Activated CD4-positive, CD25-positive, alpha-beta regulatory T cell (primary cell): ENCODE data around the gene KRT36.
A peak's percentile ranks its signal among the peaks of the same experiment; 100 is the strongest.

Experiments used
- DNase-seq, 4 experiments: peaks; one replicate each; lab custom pipeline; 2025; lab: John Stamatoyannopoulos, UW

The KRT36 gene

DNA sequence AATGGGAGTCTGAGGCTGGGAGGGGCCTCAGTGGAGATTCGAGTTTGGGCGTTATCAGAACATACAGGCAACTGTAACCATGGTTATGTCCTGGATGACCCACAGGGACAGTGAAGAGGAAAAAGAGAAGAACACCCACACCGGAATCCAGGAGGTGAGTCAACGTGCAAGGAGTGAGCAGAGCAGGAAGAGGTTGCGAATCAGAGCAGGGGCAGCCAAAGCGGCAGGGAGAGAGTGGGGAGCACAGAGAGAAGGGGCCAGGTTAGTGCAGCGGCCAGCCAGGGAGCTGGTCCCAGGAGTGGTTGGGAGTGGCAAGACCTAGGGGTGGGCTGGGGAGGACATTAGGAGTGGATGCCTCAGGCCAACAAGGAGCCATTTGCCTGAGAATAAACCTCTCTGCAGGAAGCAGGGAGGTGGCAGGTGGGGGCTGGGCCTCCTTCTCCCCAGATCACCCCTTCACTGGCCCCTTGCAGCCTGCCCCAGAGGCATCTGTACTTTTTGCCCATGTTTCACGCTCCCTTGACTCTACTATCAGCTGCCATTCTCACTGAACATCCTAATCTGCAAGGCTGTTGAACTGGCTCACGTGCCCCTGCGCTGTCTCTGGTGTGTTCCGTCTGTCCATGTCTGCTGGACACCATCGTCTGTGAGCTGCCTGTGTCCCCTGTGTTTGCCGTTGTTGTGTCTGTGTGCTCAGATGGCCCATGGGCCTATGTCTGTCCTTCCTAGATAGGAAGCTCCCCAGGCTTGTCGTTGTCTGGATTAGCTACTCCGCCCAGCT lies 10.6 kb upstream of the KRT36 start:
- DNase-seq: no peak

DNA sequence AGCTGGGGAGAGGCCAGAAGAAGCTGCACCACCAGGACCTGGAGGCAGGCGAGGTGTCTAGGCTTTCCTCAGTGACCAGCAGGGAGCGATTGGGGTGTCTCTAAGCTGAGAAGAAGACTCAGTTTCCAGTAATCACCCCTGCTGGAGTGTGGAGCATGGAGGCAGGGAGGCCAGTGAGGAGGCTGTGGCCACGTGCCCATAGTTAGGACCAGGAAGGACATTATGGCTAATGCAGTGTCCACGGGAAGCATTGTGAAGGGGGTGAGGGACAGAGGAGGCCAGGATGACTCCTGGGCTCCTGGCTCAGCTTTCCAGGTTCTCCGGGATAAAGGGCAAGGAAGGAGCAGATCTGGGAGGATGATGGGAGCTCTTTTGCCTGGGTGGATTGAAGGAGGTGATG lies 10.0 kb upstream of the KRT36 start:
- no peak for DNase-seq

DNA sequence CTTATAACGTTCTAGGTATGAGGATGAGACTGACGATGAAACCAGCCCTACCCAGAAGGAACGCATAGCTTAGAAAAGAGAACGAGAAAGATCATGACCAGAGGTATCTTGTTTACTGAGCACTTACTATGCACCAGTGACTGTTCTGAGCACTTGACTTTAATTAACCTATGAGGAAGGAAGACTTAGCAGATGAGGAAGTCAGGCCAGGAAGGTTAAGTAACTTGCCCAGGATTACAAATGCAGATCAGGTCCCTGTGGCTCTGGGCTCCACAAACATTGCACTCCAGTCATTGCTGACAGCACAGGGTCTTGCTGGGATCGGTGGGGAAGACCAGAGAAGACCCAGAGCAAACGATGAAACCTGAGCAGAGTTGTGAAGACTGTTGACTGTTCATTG lies 8.6 kb upstream of the KRT36 start:
- DNase-seq: no peak

DNA sequence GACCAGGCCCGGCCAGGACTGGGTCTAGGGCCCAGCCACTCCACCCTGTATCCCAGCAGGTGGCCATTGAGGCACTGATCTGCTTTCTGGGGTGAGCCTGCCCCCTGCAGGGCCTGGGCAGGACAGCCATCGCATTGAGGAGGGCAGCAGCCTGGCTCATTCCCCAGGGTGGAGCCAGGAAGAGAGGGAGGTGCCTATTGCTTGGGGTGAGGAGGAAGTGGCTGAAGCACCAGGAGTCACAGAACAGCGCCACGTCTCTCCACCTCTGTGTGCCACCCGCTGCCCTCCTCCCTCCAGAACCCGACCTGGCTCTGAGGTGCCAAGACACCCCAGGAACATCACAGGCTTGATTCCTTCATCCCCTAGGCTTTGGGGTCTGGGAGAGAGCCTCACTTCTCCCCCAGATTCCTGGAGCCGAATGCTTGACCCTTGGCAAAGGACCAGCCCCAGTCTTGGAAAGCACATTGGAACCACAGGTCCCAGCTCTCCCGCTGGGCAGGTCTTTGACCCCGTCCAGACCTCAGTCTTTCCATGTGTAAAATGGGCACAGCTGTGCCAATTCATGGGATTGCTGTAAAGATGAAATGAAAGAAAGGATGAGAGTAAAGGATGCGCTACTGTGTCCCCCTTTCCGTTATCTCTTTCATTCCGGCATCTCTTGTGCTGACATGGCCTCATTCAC lies 7.2 kb upstream of the KRT36 start:
- DNase-seq: no peak

DNA sequence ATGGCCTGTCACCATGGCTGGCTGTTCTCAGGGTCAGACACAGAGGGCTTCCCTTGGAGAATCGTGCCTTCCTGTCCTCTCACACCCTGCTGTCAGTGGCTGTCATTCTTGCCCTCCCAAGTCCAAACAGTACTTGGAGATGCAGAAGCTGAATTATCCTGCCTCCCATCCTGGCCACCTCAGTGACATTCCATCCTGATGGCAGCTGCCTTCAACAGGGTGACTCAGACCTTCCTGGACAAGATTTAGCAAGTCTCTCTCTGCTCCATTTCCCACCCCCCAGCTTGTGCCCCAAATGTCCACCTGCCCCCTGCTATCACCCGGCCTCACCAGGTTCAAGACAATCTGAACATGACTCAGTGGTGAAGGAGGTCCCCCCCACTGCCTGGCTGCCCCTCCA lies 4.8 kb upstream of the KRT36 start:
- DNase-seq: no peak

DNA sequence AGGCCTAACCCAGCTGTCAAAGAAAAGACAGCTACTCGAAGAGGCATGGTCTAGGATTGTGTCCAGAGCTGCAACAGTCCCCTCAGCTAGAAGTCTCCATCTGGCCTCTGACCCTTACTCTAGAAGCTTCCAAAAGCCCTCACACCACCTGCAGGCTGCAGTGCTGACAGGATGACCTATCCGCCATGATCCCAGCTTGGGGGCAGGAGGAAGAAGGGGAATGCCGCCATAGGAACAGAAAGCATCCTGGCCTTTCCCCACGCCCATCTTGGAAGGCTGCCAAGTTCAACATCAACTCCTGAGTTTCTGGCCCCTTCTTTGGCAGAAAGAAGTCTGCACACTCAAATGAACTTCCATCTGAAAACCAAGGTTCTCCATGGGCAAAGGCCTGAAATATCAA lies 3.1 kb upstream of the KRT36 start:
- no peak for DNase-seq

DNA sequence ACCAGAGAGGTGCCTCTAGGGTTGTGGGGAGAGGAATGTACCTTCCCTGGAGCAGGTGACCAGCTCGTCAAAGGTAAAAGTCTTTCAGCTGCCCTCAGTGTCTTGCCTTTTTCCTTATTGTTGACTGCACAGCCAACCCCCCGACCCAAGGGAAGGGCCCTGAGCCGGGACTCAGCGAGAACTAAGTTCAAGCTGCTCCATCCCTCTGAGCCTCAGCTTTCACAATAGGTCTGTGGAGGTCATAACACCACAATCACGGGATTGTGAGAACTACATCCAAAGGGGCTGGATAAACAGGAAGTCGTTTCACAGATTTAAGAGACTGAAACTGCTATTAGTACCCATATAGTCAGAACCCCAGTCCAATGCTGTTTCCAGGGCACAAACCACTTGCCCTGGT lies 2.6 kb upstream of the KRT36 start:
- DNase-seq: no peak

DNA sequence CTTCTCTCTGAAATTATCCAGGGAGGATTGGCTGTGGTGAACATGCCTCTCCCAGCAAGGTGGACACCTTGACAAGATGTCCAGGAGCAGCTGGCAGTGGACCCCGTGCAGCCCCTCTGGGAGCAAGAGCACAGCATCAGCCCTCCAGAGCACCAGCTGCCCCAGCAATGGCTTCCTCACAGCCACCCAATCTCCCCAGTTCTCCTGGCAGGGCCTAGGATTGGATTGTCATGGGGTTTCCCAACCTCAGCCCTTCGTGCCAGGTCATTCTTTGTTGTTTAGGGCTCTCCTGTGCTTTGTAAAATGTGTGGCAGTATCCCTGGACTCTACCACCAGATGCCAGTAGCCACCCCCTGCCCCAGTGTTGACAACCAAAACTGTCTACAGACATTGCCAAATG lies 1.8 kb upstream of the KRT36 start:
- no peak for DNase-seq

DNA sequence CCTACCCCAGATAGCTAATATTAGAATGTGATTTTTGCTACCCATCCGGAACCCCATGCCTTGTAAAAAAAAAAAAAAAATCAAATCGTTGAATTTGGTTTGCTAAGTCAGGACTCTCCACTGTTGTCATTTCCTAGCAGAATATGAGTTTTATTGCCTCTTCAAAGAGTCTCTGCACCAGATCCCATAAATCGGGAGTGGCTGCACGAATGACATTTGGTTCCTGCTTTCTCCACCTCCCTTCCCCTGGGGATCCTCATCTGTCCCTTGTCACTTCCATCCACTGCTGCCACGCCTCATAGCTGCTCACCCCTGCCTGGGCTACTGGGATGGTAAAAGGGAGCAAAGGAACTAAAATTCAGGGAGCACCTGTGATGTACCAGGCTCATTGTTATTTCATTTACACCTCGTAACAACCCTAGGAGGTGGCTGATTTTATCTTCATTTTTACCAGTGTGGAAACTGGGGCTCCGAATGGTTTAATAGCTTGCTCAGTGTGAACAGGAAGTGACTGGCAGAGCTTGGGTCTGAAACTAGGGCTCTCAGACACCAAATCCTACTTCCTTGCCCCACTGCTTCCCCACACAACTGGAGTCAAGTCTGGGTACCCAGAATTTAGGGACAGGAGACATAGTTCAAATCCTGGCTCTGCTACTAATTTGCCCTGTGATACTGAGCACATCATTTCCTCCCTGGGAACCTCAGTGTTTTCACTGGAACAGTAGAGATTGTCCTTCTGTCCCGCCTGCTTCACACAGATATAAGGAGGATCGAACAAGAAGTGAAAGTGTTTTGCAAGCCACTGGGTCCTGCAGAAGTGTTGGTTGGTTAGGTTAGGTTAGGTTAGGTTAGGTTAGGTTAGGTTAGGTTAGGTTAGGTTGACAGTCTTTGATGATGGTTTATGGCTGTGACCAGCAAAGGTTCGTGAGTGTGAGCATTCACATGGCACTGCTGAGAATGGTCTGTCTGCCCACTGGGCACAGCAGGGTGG lies 585 bp upstream of the KRT36 start:
- DNase-seq: no peak

DNA sequence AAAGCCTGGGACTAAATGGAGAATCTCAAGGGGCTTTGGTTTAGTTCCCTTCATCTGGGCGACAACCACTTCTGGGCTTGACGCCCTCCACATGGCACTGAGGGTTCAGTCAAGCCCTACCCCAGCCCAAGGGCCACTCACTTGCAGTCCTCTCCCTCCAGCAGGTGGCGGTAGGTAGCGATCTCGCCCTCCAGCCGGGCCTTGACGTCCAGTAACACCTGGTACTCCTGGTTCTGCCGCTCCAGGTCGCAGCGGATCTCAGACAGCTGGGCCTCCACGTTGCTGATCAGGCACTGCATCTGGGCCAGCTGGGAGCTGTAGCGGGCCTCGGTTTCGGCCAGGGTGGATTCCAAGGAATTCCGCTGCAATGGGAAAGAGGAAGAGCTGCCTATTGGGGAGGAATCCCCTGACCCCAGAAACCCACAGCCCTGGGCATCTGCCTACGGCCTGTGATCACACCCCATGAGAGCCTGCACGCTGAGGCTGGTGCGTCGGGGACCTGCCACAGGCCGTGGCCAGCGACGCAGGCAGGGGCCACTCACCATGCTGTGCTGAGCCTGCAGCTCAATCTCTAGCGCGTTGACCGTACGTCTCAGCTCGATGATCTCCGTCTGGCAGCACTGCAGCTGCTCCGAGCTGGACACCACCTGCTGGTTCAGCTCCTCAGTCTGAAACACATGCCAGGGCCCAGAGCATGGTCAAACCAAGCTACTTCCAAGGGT lies 2.7 kb downstream of the KRT36 start:
- DNase-seq: peak in 1 of 4 experiments; percentile 10

DNA sequence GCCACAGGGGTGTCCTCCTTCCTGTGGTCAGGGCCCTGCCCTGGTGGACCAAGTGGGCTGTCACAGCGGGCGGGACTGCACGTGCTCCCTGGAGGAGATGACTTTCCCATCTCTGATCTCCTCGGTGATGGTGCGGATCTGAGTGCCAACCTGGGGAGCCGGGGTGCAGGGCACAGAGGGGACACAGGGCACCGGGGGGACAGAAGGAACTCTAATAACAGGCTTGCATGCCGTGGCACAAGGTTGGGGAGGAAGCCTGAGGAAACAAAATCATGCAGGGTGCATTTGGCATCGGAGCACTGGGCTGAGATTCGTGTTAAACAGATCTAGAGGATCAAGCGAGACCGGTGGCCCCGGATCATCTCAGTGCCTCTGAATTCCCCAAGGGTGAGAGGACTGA lies 3.4 kb downstream of the KRT36 start:
- no peak for DNase-seq

DNA sequence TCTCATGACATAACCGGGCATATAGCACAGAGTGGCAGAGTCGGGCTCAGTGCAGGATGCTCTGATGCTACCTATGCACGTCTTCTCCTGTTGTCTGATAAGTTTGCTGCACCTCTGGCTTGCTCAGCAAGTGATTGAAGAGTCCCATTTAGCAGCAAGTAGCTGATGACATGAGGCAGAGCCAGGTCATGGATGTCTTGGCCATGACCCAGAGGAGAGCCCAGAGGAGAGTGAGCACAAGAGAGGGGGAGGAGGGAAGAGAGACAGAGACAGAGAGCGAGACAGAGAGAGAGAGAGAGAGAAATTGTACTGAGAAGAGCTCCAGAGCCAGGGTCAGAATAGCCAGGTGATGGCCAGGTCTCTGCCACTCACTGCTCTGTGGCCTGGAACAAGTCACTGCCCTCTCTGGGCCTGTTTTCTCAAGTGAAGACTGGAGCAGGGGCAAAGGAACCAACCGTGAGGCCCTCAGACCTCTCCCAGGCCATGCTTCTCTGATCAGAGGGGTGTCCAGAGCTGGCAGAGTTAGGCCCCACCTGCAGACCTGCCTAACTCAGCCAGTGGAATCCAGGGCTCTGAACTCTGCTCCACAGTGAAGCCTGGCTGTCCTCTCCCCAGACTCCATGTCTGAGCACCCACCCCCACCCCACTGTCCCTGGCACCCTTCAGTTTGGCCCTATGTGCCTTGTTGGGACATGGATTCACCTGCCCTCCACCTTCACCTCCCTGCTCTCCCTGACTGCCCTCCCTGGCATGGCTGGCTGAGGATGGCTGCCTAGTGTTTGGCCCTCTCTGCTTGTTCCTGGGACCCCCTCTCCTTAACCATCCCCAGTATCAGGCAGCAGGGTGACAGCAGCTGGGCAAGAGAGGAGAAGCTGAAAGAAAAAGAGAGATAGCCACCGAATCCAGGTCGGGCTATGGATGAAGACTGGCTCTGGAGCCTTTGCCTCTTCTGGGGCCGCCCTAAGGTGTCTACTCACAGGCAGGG lies 4.5 kb downstream of the KRT36 start:
- no peak for DNase-seq

DNA sequence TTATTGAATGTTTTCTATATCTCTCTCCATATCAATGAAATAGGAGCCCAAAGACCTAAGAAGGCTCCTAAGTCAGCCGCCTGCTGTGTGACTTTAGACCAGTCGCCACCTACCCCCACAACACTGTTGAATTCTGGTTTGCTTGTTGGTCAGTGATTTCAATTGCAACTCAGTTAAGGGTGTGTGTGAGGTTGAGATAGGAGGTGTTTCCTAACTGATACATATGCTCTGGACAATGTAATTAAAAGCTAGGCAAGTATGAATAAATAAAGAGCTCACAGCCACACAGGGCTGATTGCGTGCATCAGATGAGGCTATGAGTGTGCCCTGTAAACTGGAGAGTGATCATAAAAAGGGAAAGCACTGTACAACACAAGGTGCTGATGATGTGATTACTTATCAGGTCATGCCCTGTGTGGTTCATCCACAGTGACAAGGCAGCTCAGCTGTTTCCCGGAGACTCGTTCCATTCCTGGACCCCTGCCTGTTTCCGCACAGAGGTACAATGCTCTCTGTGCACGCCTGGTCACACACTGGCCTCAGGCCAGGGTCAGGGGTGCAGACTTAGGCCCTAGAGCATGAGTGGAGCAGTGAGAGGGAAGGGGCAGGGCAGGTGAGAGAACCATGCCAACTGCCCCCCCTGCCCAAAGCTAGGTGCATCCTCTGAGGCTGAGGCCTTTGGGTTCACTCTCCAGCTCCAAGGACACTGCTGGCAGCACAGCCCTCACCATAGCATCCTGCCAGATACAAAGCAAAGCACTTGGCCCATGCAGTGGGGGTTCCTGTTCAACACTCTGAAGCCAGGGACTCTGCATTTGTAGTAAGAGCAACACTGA lies 5.5 kb downstream of the KRT36 start:
- DNase-seq: no peak

DNA sequence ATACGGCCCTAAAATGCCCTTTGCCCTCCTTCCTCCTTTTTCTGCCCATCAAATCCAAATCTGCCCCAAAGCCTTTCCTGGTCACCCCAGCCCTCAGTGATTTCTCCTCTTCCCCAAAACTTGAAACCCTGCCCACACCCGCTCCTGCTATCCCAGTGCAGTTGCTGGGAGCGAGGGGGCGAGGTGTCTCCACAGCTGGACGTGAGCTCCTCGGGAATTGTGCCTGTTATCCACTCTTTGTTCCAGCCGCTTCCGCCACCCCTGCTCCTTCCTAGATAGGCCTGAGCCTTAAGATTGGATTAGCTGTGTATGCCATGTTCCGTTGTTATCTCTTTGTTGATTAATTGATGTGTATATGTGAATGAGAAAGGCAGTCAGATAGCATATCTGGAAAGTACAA lies 6.2 kb downstream of the KRT36 start:
- DNase-seq: no peak

DNA sequence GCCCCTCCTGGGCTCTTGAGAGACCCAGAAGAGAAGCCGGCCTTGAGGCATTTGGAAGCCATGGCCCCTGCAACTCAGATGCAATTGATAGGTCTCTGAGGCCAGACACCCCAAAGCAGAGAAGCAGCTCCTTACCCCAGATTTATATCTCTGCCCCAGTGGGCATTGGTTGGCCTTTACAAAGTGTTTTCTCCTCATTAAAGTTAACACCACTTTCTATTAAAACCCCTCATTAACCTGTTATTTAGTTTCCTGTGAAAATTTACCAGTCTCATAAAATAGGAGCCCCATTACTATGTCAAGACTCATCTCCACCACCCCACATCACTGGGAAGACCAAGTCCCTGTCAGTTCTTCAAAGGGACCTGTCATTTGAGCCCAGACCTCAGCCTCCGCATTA lies 8.7 kb downstream of the KRT36 start, which contains the start of gene KRT35:
Gene KRT35, minus strand, starts transcription at position 116 of the 400 bp plus-strand sequence. Its CDS starts 54 bp downstream, at position 62.
- no peak for DNase-seq

DNA sequence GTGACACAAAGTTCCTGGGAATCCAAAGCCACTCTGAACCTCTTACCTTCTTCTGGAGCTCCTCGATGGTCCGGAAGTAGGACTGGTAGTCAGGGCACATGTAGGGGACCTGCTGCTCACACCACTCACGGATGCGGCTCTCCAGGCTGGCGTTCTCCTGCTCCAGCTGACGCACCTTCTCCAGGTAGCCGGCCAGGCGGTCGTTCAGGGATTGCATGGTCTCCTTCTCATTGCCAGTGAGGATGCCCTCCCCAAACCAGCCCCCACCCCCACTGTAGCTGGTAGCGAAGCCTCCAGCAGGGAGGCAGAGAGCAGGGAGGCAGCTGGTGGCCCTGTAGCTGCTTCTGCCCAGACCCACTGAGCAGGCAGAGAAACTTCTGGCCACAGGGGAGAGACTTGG lies 9.1 kb downstream of the KRT36 start:
- DNase-seq: no peak

DNA sequence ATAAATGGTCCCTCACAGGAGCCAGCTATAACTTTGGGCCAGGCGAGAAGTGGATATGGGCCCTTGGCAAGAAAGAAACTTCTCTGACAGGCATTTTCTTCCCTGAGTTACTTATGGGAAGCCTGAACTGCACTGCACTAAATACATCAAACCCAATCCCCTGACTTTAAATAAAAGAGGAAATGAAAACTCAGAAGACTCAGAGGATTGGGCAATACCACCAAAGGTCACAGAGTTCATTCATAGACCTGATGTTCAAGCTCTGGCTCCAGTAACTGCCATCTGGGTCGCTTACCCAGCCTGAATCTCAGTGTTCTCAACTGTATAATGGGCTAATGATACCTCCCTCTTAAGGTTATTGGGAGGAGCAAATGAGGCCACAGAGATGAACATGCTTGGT lies 9.6 kb downstream of the KRT36 start:
- no peak for DNase-seq

DNA sequence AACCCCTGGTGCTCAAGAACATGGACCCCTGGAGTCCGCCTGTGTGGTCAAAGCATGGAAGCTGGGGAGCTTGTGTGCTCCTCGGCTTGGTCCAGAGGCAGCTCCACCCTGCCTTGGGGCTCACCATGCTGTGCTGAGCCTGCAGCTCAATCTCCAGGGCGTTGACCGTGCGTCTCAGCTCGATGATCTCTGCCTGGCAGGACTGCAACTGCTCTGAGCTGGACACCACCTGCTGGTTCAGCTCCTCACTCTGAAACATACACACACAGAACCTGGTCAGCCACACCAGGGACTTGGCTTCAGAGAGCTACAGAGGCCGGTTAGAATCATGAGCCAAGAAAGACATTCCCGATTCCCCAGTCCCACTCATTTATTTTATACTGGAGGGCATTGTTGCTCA lies 11.5 kb downstream of the KRT36 start:
- DNase-seq: no peak
